Stimulated activated CD4-positive, alpha-beta T cell treated with anti-CD3 and anti-CD28 coated beads, TNF-alpha, amount 100 ng/mL, for 48 hours (primary cell): Measurements from ENCODE around the gene GMPPA.
A peak's percentile ranks its signal among the peaks of the same experiment; 100 is the strongest.

Experiments used
- DNase-seq, 3 donors: peaks; one replicate each; pipeline ENCODE4 v3.0.0-alpha.2; 2020; ENCODE audit warnings: low read depth in 3 of 3

GMPPA gene

GRCh38 chr2:219486380-219486959, 12.2 kb upstream of the GMPPA start:
- DNase-seq: no peak

- no peak for DNase-seq
Observed at GRCh38 chr2:219488149-219488843, 10.4 kb upstream of the GMPPA start.

- no peak for DNase-seq
Observed at GRCh38 chr2:219488844-219489194, 9.9 kb upstream of the GMPPA start.

GRCh38 chr2:219489315-219489714, 9.4 kb upstream of the GMPPA start:
- DNase-seq: no peak

GRCh38 chr2:219490186-219490585, 8.5 kb upstream of the GMPPA start:
- no peak for DNase-seq

- no peak for DNase-seq
Observed at GRCh38 chr2:219490600-219491130, 8.0 kb upstream of the GMPPA start.

GRCh38 chr2:219491278-219491963, 7.3 kb upstream of the GMPPA start:
- no peak for DNase-seq

- no peak for DNase-seq
Observed at GRCh38 chr2:219492575-219492974, 6.1 kb upstream of the GMPPA start.

GRCh38 chr2:219493086-219493485, 5.6 kb upstream of the GMPPA start:
- no peak for DNase-seq

GRCh38 chr2:219494952-219495530, 3.6 kb upstream of the GMPPA start:
- no peak for DNase-seq

- DNase-seq: peak; percentile 27 to 44 (median 41)
Observed at GRCh38 chr2:219495531-219496122, 3.1 kb upstream of the GMPPA start.

GRCh38 chr2:219496247-219496824, 2.4 kb upstream of the GMPPA start:
- DNase-seq: no peak

GRCh38 chr2:219496825-219497494, 1.7 kb upstream of the GMPPA start:
- no peak for DNase-seq

- DNase-seq: no peak
Observed at GRCh38 chr2:219497495-219498279, 1.0 kb upstream of the GMPPA start.

- no peak for DNase-seq
Observed at GRCh38 chr2:219499058-219499307, 292 bp downstream of the GMPPA start.

GRCh38 chr2:219499555-219499954, 864 bp downstream of the GMPPA start:
- no peak for DNase-seq

GRCh38 chr2:219500135-219500534, 1.4 kb downstream of the GMPPA start:
- DNase-seq: no peak

- DNase-seq: no peak
Observed at GRCh38 chr2:219501849-219502248, 3.2 kb downstream of the GMPPA start.

GRCh38 chr2:219502618-219503017, 3.9 kb downstream of the GMPPA start:
- no peak for DNase-seq

GRCh38 chr2:219505585-219505984, 6.9 kb downstream of the GMPPA start:
- no peak for DNase-seq
